GM12878 (cell line): ENCODE results near the gene THOC5. TPM values are rescaled to one million over a fixed set of nuclear protein-coding genes. Genes with fewer than 3 reads are reported as not detected.

Experiments used
- ATAC-seq: fragments of 200-7000 bp; cut with Tn5 transposase; 3 replicates; pipeline ENCODE4 v1.9.1; 2020; ENCODE audit warnings: mild to moderate bottlenecking, moderate library complexity
- BruUV-seq: library from RNA; stranded (reverse); fragments of 400-500 nt; replicated peaks from 2 replicates; lab custom pipeline; 2021; lab: Mats Ljungman, UMichigan
- CTCF ChIA-PET: fragments of 300-600 bp; sonication (Branson Sonifier 250); formaldehyde crosslinking; extraction: SDS; loops from one replicate; lab custom pipeline; 2021; ENCODE audit warnings: inconsistent platforms; lab: Yijun Ruan, JAX
- POLR2A ChIA-PET: fragments of 350-600 bp; formaldehyde crosslinking; extraction: SDS; loops from one replicate; lab custom pipeline; 2021; ENCODE audit warnings: inconsistent platforms; lab: Charles Lee
- RAD21 ChIA-PET: fragments of 300-600 bp; sonication (Branson Sonifier 250); formaldehyde crosslinking; loops from one replicate; lab custom pipeline; 2023; ENCODE audit warnings: antibody characterized with exemption; ENCODE audit not compliant: unreplicated experiment; lab: Charles Lee
- SMC1A ChIA-PET: fragments of 300-600 bp; sonication (Branson Sonifier 250); formaldehyde crosslinking; loops from one replicate; lab custom pipeline; 2023; ENCODE audit not compliant: unreplicated experiment, uncharacterized antibody; lab: Charles Lee
- DNase-seq: peaks from one replicate; pipeline ENCODE4 v3.0.0-alpha.2; 2011; ENCODE audit warnings: low read depth, low spot score
- FAIRE-seq: peaks from 3 replicates; lab custom pipeline; 2011; peaks lifted over from hg19 to GRCh38; lab: Jason Lieb, UNC
- H2AFZ ChIP-seq: 2 replicates; pipeline ENCODE4 v1.6.0; 2011; ENCODE audit warnings: low read depth, low read length, control low read depth; ENCODE audit not compliant: control insufficient read depth
- H3K27ac ChIP-seq: 2 replicates; pipeline ENCODE4 v1.5.1; 2011; ENCODE audit warnings: control low read depth; ENCODE audit not compliant: control insufficient read depth, insufficient read depth
- H3K27me3 ChIP-seq, 2 experiments: replicated peaks in 1 of 2; 2 replicates each; pipeline versions ENCODE4 v1.6.0 to v1.6.1; 2011; ENCODE audit warnings: low read length in 1 of 2; ENCODE audit not compliant: control insufficient read depth in 2 of 2, insufficient read depth in 2 of 2
- H3K36me3 ChIP-seq, 2 experiments: 2 replicates each; pipeline ENCODE4 v1.5.1; 2011; ENCODE audit warnings: low read length in 1 of 2; ENCODE audit not compliant: control insufficient read depth in 2 of 2, insufficient read depth in 2 of 2
- H3K4me1 ChIP-seq: 2 replicates; pipeline ENCODE4 v1.6.1; 2011; ENCODE audit warnings: mild to moderate bottlenecking, low read length, moderate library complexity, mixed read lengths; ENCODE audit not compliant: control insufficient read depth, insufficient read depth
- H3K4me2 ChIP-seq: 2 replicates; pipeline ENCODE4 v1.6.0; 2011; ENCODE audit warnings: control low read depth; ENCODE audit not compliant: control insufficient read depth, insufficient read depth
- H3K4me3 ChIP-seq: fragments of 200-600 bp; sonication (generic); 2 replicates; pipeline ENCODE4 v1.5.1; 2016
- H3K79me2 ChIP-seq: 2 replicates; pipeline ENCODE4 v1.6.0; 2011; ENCODE audit warnings: low read length; ENCODE audit not compliant: control insufficient read depth, insufficient read depth
- H3K9ac ChIP-seq: 2 replicates; pipeline ENCODE4 v1.8.0; 2011; ENCODE audit warnings: low read length, control low read depth, mixed read lengths; ENCODE audit not compliant: control insufficient read depth, insufficient read depth
- H3K9me3 ChIP-seq: replicated peaks from 3 replicates; pipeline ENCODE4 v1.5.1; 2011; ENCODE audit warnings: mild to moderate bottlenecking, low read length; ENCODE audit not compliant: control insufficient read depth, insufficient read depth
- H4K20me1 ChIP-seq: 2 replicates; pipeline ENCODE4 v1.6.0; 2011; ENCODE audit not compliant: control insufficient read depth, insufficient read depth
- CHD2 ChIP-seq: IDR thresholded peaks from 2 replicates; pipeline ENCODE4 v1.6.1; 2011; ENCODE audit warnings: low read depth, low read length, improper control_type of control experiment, borderline replicate concordance
- RUNX3 ChIP-seq: IDR thresholded peaks from 2 replicates; pipeline ENCODE4 v1.6.1; 2012; ENCODE audit warnings: low read length, inconsistent platforms
- ZNF207 ChIP-seq: fragments of 450-650 bp; IDR thresholded peaks from 2 replicates; pipeline ENCODE4 v1.6.1; 2014; ENCODE audit warnings: antibody characterized with exemption, mild to moderate bottlenecking, borderline replicate concordance
- WGBS: methylation state at CpG from one replicate; pipeline ENCODE4 v1.1.6; 2016; ENCODE audit warnings: low lambda C conversion rate; ENCODE audit not compliant: insufficient replicate concordance, insufficient coverage; ENCODE audit errors: missing lambda C conversion rate; 5-methylcytosine and 5-hydroxymethylcytosine counted together
- in situ Hi-C: fragments of 300-500 bp; cut with MboI; formaldehyde crosslinking; loops from 9 replicates; pipeline ENCODE4 v1.14.3; 2018; ENCODE audit warnings: mixed read lengths
- intact Hi-C: fragments of 100-400 bp; cut with micrococcal nuclease; formaldehyde crosslinking; loops from one replicate; pipeline ENCODE4 v1.14.2; 2022; ENCODE audit not compliant: unreplicated experiment
- polyA plus RNA-seq, 11 experiments: library from polyadenylated mRNA; depleted of rRNA in 4 of 11; unstranded in 6 of 11; stranded (reverse) in 5 of 11; fragments of >200 nt; fragmentation: Nextera tagmentation in 4 of 11; fragmentation: Illumina TruSeq in 1 of 11; extraction: Ambion mirVana in 4 of 11; extraction: Trizol in 1 of 11; gene quantifications; 1 replicate in 1 of 11; 2 replicates in 10 of 11; pipeline versions ENCODE4 v1.2.1 to v1.2.3, GENCODE V29; 2011 to 2016; ENCODE audit warnings: inconsistent platforms in 2 of 11, missing spikeins in 2 of 11, low read depth in 1 of 11
- total RNA-seq, 4 experiments: library from RNA; depleted of rRNA in 3 of 4; stranded (reverse); fragments of >200 nt in 3 of 4; fragmentation: Illumina TruSeq in 1 of 4; extraction: Trizol in 1 of 4; gene quantifications; 2 replicates each; pipeline versions ENCODE4 v1.2.1 to v1.2.3, GENCODE V29; 2013 to 2021

The THOC5 gene
- total and polyA plus RNA-seq, 10 of the 15 experiments (the other 5 are each of a cell fraction or from before 2014, with no cell fraction given), result 20.9 to 44.9 (median 31.4) TPM

DNA sequence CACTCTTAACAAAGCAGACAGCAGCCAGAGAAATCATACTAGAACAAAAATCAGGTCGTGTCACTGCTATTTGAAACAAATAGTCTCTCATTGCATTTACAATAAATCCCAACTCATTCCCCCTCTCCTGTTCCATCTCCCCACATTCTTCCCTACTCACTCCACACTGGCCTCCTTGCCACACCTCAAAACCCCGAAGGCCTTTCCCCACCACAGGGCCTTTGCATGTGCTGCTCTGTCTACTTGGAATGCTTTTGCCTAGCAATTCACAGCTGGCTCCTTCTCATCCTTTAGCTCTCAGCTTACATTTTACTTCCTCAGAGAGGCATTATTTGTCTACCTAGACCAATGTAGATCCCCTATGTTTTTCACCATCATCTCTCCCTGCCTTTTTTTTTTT, 6.3 kb upstream of the THOC5 start:
- Histone ChIP-seq H3K4me1 (no peaks in the 10 kb centered on the region), H3K4me3 (no peak overlapping the region), H2AFZ (no peak overlapping the region), H3K4me2 (no peak overlapping the region), H3K79me2 (no peaks in the 10 kb centered on the region), H3K27ac (no peak overlapping the region), H3K9ac (no peak overlapping the region), H3K9me3 (no peaks in the 10 kb centered on the region), H4K20me1 (no peaks in the 10 kb centered on the region), H3K36me3 (peaks cover 0 to 5% of the 10 kb centered on the region in 2 experiments; a peak in 1 of 4 replicates), H3K27me3 (no peaks in the 10 kb centered on the region)
- DNase-seq (no peak), FAIRE-seq (no peak), ATAC-seq (no peak)
- intact Hi-C loops, result loop anchor here (10.0 kb wide), 1 partner anchor 145 kb away; no protein-coding TSS in a partner anchor
- TF ChIP-seq RUNX3, result no peak
- ChIA-PET POLR2A (no interaction called here), CTCF (interaction anchor here (0.6 kb wide), 1 partner anchor 236 kb away, joined by 3 read pairs; no protein-coding TSS in a partner anchor), SMC1A (no interaction called here), RAD21 (no interaction called here)
- in situ Hi-C loops, result loop anchor here (5.0 kb wide), 1 partner anchor 47 kb away; no protein-coding TSS in a partner anchor
- BruUV-seq, result no TSS peak
- WGBS, result 88% methylated on average over 2 of the region's 2 CpGs

DNA sequence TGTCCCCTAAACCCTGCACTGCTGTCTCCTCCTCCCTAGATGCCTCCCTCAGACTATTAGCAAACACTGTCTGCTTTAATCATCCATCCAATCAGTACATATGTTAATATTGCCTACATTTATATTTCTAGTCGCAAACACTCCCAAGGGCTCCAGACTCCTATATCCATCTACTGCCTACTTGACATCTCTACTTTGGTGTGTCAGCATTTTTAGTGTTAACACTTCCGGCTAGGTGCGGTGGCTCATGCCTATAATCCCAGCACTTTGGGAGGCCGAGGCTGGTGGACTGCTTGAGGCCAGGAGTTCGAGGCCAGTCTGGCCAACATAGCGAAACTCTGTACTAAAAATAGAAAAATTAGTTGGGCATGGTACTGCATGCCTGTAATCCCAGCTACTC, 5.5 kb upstream of the THOC5 start:
- H3K9ac ChIP-seq, result no peak overlapping the region
- no peaks in the 10 kb centered on the region for H3K27me3 ChIP-seq
- BruUV-seq, result no TSS peak
- intact Hi-C loops (loop anchor here (10.0 kb wide), 1 partner anchor 144 kb away; no protein-coding TSS in a partner anchor), in situ Hi-C loops (loop anchor here (5.0 kb wide), 1 partner anchor 48 kb away; no protein-coding TSS in a partner anchor)
- RAD21 ChIA-PET, result no interaction called here
- SMC1A ChIA-PET, result no interaction called here
- H4K20me1 ChIP-seq, result no peaks in the 10 kb centered on the region
- POLR2A ChIA-PET, result no interaction called here
- ATAC-seq (no peak), FAIRE-seq (no peak), DNase-seq (no peak)
- peaks cover 0 to 5% of the 10 kb centered on the region in 2 experiments; a peak in 1 of 4 replicates for H3K36me3 ChIP-seq
- WGBS, result 98% methylated on average over 6 of the region's 6 CpGs
- H2AFZ ChIP-seq, result no peak overlapping the region
- no peak overlapping the region for H3K27ac ChIP-seq
- no peaks in the 10 kb centered on the region for H3K4me1 ChIP-seq
- no peaks in the 10 kb centered on the region for H3K9me3 ChIP-seq
- no peak overlapping the region for H3K4me3 ChIP-seq
- CTCF ChIA-PET, result no interaction called here
- no peak overlapping the region for H3K4me2 ChIP-seq
- H3K79me2 ChIP-seq, result no peaks in the 10 kb centered on the region
- TF ChIP-seq CHD2 (no peak), ZNF207 (no peak)
